Measurements from ENCODE around the gene HSD17B12. TPM values are rescaled to one million over a fixed set of nuclear protein-coding genes. Genes with fewer than 3 reads are reported as not detected.

HSD17B12 gene
- polyA plus RNA-seq, 1 experiment, result 67.7 TPM

DNA sequence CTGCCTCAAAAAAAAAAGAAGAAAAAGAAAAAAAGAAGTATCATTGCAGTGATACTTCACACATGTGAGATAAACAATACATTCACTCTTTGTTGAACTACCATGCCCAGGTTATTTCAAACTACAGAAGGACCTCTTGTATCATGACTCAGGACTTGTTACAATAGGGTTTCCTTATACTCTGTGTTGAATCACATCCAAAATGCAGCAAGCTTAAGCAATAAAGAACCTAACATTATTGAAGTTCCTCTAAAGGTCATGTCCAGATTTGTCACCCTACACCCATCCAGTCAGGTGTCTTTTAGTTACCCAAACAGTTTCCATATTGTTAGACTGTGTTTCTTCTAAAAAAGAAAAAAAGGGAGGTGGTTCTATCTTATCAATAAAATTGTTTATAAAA lies 173.2 kb downstream of the HSD17B12 start:
- TF ChIP-seq, protein P1, sequence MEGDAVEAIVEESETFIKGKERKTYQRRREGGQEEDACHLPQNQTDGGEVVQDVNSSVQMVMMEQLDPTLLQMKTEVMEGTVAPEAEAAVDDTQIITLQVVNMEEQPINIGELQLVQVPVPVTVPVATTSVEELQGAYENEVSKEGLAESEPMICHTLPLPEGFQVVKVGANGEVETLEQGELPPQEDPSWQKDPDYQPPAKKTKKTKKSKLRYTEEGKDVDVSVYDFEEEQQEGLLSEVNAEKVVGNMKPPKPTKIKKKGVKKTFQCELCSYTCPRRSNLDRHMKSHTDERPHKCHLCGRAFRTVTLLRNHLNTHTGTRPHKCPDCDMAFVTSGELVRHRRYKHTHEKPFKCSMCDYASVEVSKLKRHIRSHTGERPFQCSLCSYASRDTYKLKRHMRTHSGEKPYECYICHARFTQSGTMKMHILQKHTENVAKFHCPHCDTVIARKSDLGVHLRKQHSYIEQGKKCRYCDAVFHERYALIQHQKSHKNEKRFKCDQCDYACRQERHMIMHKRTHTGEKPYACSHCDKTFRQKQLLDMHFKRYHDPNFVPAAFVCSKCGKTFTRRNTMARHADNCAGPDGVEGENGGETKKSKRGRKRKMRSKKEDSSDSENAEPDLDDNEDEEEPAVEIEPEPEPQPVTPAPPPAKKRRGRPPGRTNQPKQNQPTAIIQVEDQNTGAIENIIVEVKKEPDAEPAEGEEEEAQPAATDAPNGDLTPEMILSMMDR (IDR thresholded peaks at IDR 0.05; ENCODE audit: insufficient read depth, low read depth, low read length), result no peak
- no peak for DNase-seq (ENCODE audit: low read depth)
- H3K27me3 ChIP-seq (ENCODE audit: control insufficient read depth, insufficient read depth, low read length), result no peaks in the 10 kb centered on the region
- no peak overlapping the region for H3K4me3 ChIP-seq (ENCODE audit: low read depth, low read length)
- ChIA-PET CTCF (interaction anchor here (1.1 to 4.6 kb wide), 6 partner anchors 11 to 281 kb away, joined by 3 to 43 read pairs (median 6); no protein-coding TSS in a partner anchor), POLR2A (no interaction called here)
- H3K36me3 ChIP-seq (ENCODE audit: control insufficient read depth, insufficient read depth, low read length), result no peaks in the 10 kb centered on the region

DNA sequence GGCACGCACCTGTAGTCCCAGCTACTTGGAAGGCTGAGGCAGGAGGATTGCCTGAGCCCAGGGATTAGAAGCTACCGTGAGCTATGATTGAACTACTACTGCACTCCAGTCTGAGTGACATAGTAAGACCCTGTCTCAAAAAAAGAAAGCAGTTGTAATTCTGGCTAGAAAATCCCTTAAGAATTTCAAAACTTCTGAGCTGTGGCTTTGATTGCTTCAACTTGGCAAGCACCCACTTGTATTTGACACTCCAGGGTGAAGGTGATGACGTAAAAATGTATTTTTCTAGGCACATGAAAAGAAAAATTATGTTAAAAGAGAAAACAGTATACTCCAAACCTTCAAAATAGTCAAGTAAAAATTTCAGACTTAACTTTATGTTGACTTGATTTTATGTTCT lies 176.5 kb downstream of the HSD17B12 start:
- H3K27me3 ChIP-seq (ENCODE audit: control insufficient read depth, insufficient read depth, low read length), result no peaks in the 10 kb centered on the region
- ChIA-PET POLR2A (no interaction called here), CTCF (interaction anchor here (1.5 kb wide), 1 partner anchor 290 kb away, joined by 4 read pairs; no protein-coding TSS in a partner anchor)
- DNase-seq (ENCODE audit: low read depth), result no peak
- TF ChIP-seq, protein P1 (IDR thresholded peaks at IDR 0.05; ENCODE audit: insufficient read depth, low read depth, low read length), result no peak
- no peaks in the 10 kb centered on the region for H3K36me3 ChIP-seq (ENCODE audit: control insufficient read depth, insufficient read depth, low read length)
- no peak overlapping the region for H3K4me3 ChIP-seq (ENCODE audit: low read depth, low read length)

DNA sequence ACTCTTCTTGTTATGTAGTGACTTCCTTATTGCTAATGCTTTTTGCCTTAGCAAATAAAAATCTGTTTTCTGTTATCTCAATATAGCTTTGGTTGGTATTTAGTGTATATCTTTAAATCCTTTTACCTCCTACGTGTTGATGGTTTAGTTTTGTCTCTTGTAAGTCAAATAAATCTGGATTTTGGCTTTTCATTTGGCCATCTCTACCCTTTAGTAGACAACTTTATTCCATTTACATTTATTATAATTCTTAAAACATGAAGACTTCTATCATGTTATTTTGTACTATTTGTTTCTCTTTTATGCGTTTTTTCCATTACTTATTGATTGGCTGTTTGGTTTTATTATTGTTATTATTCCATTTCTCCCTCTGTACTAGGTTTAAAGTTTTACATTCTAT lies 180.6 kb downstream of the HSD17B12 start:
- Histone ChIP-seq H3K4me3 (ENCODE audit: low read depth, low read length) (no peak overlapping the region), H3K27me3 (ENCODE audit: control insufficient read depth, insufficient read depth, low read length) (no peaks in the 10 kb centered on the region), H3K36me3 (ENCODE audit: control insufficient read depth, insufficient read depth, low read length) (no peaks in the 10 kb centered on the region)
- ChIA-PET CTCF (no interaction called here), POLR2A (no interaction called here)
- no peak for DNase-seq (ENCODE audit: low read depth)
- TF ChIP-seq, protein P1 (IDR thresholded peaks at IDR 0.05; ENCODE audit: insufficient read depth, low read depth, low read length), result no peak

DNA sequence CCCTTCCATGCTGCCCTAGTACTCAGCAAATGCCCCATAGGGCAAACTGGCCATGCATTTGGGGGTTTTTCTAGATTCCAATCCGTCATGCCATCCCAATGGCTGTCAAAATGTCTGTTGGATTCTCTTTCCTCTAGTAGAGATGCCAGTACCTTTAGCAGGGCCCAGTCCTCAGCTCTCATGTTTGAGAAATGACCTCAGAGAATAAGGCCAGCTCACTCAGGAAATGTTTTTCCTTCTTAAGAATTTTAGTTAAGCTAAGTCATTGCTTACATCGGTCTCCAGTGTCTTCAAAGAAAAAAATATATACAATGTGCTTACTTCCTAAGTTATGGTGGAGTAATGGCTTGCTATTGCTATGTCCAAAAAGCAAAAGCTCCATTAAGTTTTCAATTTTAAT lies 186.0 kb downstream of the HSD17B12 start:
- Histone ChIP-seq H3K36me3 (ENCODE audit: control insufficient read depth, insufficient read depth, low read length) (no peaks in the 10 kb centered on the region), H3K27me3 (ENCODE audit: control insufficient read depth, insufficient read depth, low read length) (peaks cover 2% of the 10 kb centered on the region), H3K4me3 (ENCODE audit: low read depth, low read length) (no peak overlapping the region)
- TF ChIP-seq, protein P1 (IDR thresholded peaks at IDR 0.05; ENCODE audit: insufficient read depth, low read depth, low read length), result no peak
- CTCF ChIA-PET, result interaction anchor here (0.8 kb wide), 1 partner anchor 15 kb away, joined by 3 read pairs; no protein-coding TSS in a partner anchor
- POLR2A ChIA-PET, result no interaction called here
- no peak for DNase-seq (ENCODE audit: low read depth)

DNA sequence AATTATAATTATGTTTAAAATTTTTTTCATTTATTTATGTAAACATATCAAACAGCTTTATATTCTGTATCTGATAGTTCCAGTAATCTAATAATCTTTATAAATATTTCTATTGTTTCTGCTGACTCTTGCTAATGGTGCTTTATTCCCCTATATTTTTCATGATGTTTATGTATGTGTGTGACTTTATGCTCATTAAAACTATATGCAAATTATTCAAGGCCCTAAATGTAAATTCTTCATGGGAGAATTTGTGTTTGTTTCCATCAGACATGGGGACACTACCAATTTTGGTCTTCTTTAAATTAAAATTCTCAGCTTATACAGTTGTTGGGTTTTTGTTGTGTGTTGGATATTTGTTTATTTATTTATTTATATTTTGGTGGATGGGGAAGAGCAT lies 186.4 kb downstream of the HSD17B12 start:
- TF ChIP-seq, protein P1 (IDR thresholded peaks at IDR 0.05; ENCODE audit: insufficient read depth, low read depth, low read length), result no peak

More for the DNA sequence above, 186.4 kb downstream of the HSD17B12 start:
- no peak for DNase-seq (ENCODE audit: low read depth)
- POLR2A ChIA-PET, result no interaction called here
- H3K4me3 ChIP-seq (ENCODE audit: low read depth, low read length), result no peak overlapping the region
- peaks cover 6% of the 10 kb centered on the region for H3K27me3 ChIP-seq (ENCODE audit: control insufficient read depth, insufficient read depth, low read length)
- CTCF ChIA-PET, result interaction anchor here (0.8 to 1.3 kb wide), 2 partner anchors 14 to 15 kb away, joined by 3 to 4 read pairs; no protein-coding TSS in a partner anchor
- H3K36me3 ChIP-seq (ENCODE audit: control insufficient read depth, insufficient read depth, low read length), result no peaks in the 10 kb centered on the region

Measured in BJ (cell line).